K562 (cell line): Measurements from ENCODE around the gene RBMS3. TPM values are rescaled to one million over a fixed set of nuclear protein-coding genes. Genes with fewer than 3 reads are reported as not detected.

Experiments used
- ATAC-seq: fragments of 200-7000 bp; cut with Tn5 transposase; 3 replicates; pipeline ENCODE4 v1.9.1; 2020; ENCODE audit warnings: moderate library complexity
- BruUV-seq: library from RNA; stranded (reverse); fragments of 400-500 nt; replicated peaks from 2 replicates; lab custom pipeline; 2021; lab: Mats Ljungman, UMichigan
- CTCF ChIA-PET: fragments of 300-600 bp; formaldehyde crosslinking; extraction: SDS; loops from one replicate; lab custom pipeline; 2021; ENCODE audit warnings: low intra/inter-chr PET ratio; lab: Yijun Ruan, JAX
- POLR2A ChIA-PET: fragments of 300-600, 350-650 bp; sonication (Branson Sonifier 250); formaldehyde crosslinking; extraction: SDS; loops from one replicate; lab custom pipeline; 2021; ENCODE audit warnings: antibody characterized with exemption, inconsistent platforms; lab: Yijun Ruan, JAX
- DNase-seq, 4 experiments: peaks; one replicate each; pipeline versions ENCODE4 v3.0.0 to v3.0.0-alpha.2; 2011 to 2018; ENCODE audit warnings: low spot score in 3 of 4, mixed read lengths in 3 of 4; ENCODE audit errors: extremely low read depth in 1 of 4
- FAIRE-seq: peaks from 2 replicates; lab custom pipeline; 2011; peaks lifted over from hg19 to GRCh38; lab: Jason Lieb, UNC
- H2AFZ ChIP-seq: 2 replicates; pipeline ENCODE4 v1.6.0; 2011; ENCODE audit warnings: low read depth, low read length, control low read depth, inconsistent platforms
- H3K27ac ChIP-seq: fragments of 200-600 bp; 3 replicates; pipeline ENCODE4 v1.8.0; 2011; ENCODE audit warnings: low read depth, mild to moderate bottlenecking, control low read depth, inconsistent platforms, low read length, moderate library complexity, mixed read lengths; ENCODE audit errors: extremely low read depth
- H3K27me3 ChIP-seq, 2 experiments: fragments of 300-600 bp in 1 of 2; 2 replicates in 1 of 2; 3 replicates in 1 of 2; pipeline versions ENCODE4 v1.6.0 to v1.8.0; 2011; ENCODE audit warnings: inconsistent platforms in 2 of 2, low read length in 2 of 2, mild to moderate bottlenecking in 1 of 2, mixed read lengths in 1 of 2, moderate library complexity in 1 of 2; ENCODE audit not compliant: control insufficient read depth in 2 of 2, insufficient read depth in 2 of 2
- H3K36me3 ChIP-seq: fragments of 300-600 bp; 3 replicates; pipeline ENCODE4 v1.8.0; 2011; ENCODE audit warnings: mild to moderate bottlenecking, low read length, inconsistent platforms; ENCODE audit not compliant: control insufficient read depth, insufficient read depth
- H3K4me1 ChIP-seq, 2 experiments: fragments of 200-600 bp in 1 of 2; replicated peaks in 1 of 2; 2 replicates in 1 of 2; 3 replicates in 1 of 2; pipeline versions ENCODE4 v1.5.1 to v1.8.0; 2011; ENCODE audit warnings: inconsistent platforms in 2 of 2, low read length in 2 of 2, mild to moderate bottlenecking in 1 of 2, mixed read lengths in 1 of 2, moderate library complexity in 1 of 2; ENCODE audit not compliant: control insufficient read depth in 2 of 2, insufficient read depth in 2 of 2
- H3K4me2 ChIP-seq: 2 replicates; pipeline ENCODE4 v1.6.1; 2011; ENCODE audit warnings: low read length, control low read depth, inconsistent platforms, mixed read lengths; ENCODE audit not compliant: insufficient read depth
- H3K4me3 ChIP-seq: fragments of 200-600 bp; sonication (generic), shearing (Covaris generic); 2 replicates; pipeline ENCODE4 v1.5.1; 2016; ENCODE audit warnings: control low read depth, inconsistent platforms
- H3K79me2 ChIP-seq: fragments of 200-600 bp; 3 replicates; pipeline ENCODE4 v1.8.0; 2011; ENCODE audit warnings: low read length, inconsistent platforms; ENCODE audit not compliant: control insufficient read depth, insufficient read depth
- H3K9ac ChIP-seq, 2 experiments: 2 replicates each; pipeline versions ENCODE4 v1.6.0 to v1.6.1; 2011; ENCODE audit warnings: low read depth in 2 of 2, low read length in 2 of 2, control low read depth in 1 of 2, inconsistent platforms in 1 of 2, mild to moderate bottlenecking in 1 of 2, mixed read lengths in 1 of 2; ENCODE audit not compliant: insufficient read depth in 1 of 2
- H3K9me1 ChIP-seq: one replicate; pipeline ENCODE4 v1.6.0; 2011; ENCODE audit warnings: inconsistent platforms, mild to moderate bottlenecking, low read length, moderate library complexity; ENCODE audit not compliant: control insufficient read depth, insufficient read depth
- H3K9me3 ChIP-seq: replicated peaks from 2 replicates; pipeline ENCODE4 v1.5.1; 2011; ENCODE audit warnings: low read depth, low read length, inconsistent platforms; ENCODE audit not compliant: control insufficient read depth, insufficient read depth
- H4K20me1 ChIP-seq: replicated peaks from 2 replicates; pipeline ENCODE4 v1.6.1; 2011; ENCODE audit warnings: low read length, inconsistent platforms, mixed read lengths; ENCODE audit not compliant: control insufficient read depth, insufficient read depth
- BRF1 ChIP-seq: IDR thresholded peaks from 3 replicates; pipeline ENCODE4 v1.6.1; 2011; ENCODE audit warnings: borderline replicate concordance, mild to moderate bottlenecking; ENCODE audit not compliant: insufficient read length; ENCODE audit errors: extremely low read depth
- ESRRB ChIP-seq: fragments of 250-450 bp; sonication (Bioruptor Pico); IDR thresholded peaks from 2 replicates; pipeline ENCODE4 v1.5.0; 2020; ENCODE audit warnings: mild to moderate bottlenecking, moderate library complexity, borderline replicate concordance
- GATAD2A ChIP-seq: fragments of 450-650 bp; IDR thresholded peaks from 2 replicates; pipeline ENCODE4 v1.6.1; 2017
- HMGN3 ChIP-seq: IDR thresholded peaks from 2 replicates; pipeline ENCODE4 v1.6.1; 2011; ENCODE audit warnings: borderline replicate concordance, low read depth, mild to moderate bottlenecking, mixed read lengths, low read length; ENCODE audit not compliant: insufficient read length; ENCODE audit errors: extremely low read depth
- KLF6 ChIP-seq: fragments of 250-450 bp; sonication (Bioruptor Pico); IDR thresholded peaks from 2 replicates; pipeline ENCODE4 v1.4.0; 2020; ENCODE audit warnings: mild to moderate bottlenecking, moderate library complexity, borderline replicate concordance
- NEUROD1 ChIP-seq: fragments of 150-350 bp; IDR thresholded peaks from 2 replicates; pipeline ENCODE4 v1.6.1; 2014; ENCODE audit warnings: borderline replicate concordance, low read length, low read depth; ENCODE audit not compliant: partially characterized antibody
- ZBTB17 ChIP-seq: fragments of 450-650 bp; formaldehyde crosslinking; IDR thresholded peaks from 2 replicates; pipeline ENCODE4 v1.4.0; 2020; ENCODE audit warnings: mild to moderate bottlenecking
- ZNF444 ChIP-seq: fragments of 250-450 bp; sonication (Bioruptor Pico); IDR thresholded peaks from 2 replicates; pipeline ENCODE4 v1.4.0; 2020; ENCODE audit warnings: mild to moderate bottlenecking, moderate library complexity
- WGBS: fragments of 100-300 bp; shearing (Covaris generic); methylation state at CpG from one replicate; pipeline ENCODE4 v1.1.6; 2016; ENCODE audit warnings: low coverage, mixed read lengths; ENCODE audit not compliant: insufficient coverage; ENCODE audit errors: missing lambda C conversion rate; 5-methylcytosine and 5-hydroxymethylcytosine counted together
- in situ Hi-C: fragments of 300-500 bp; cut with MboI; formaldehyde crosslinking; loops from 4 replicates; pipeline ENCODE4 v1.15.0; 2018; ENCODE audit warnings: inconsistent platforms, mixed read lengths
- intact Hi-C: fragments of 100-400 bp; cut with micrococcal nuclease; formaldehyde crosslinking; loops from 2 replicates; pipeline ENCODE4 v1.14.2; 2022
- polyA plus RNA-seq, 8 experiments: library from polyadenylated mRNA; depleted of rRNA in 4 of 8; stranded (reverse) in 5 of 8; unstranded in 3 of 8; fragments of >200 nt; fragmentation: Nextera tagmentation in 2 of 8; fragmentation: Illumina TruSeq in 1 of 8; extraction: Ambion mirVana in 2 of 8; extraction: Trizol in 1 of 8; gene quantifications; 2 replicates each; pipeline versions ENCODE4 v1.2.1 to v1.2.3, GENCODE V29; 2011 to 2014; ENCODE audit warnings: inconsistent platforms in 1 of 8, missing spikeins in 1 of 8
- total RNA-seq, 7 experiments: library from RNA; depleted of rRNA in 6 of 7; stranded (reverse); fragments of >200 nt in 6 of 7; fragmentation: Illumina TruSeq in 2 of 7; extraction: Trizol in 2 of 7; gene quantifications; 2 replicates each; pipeline versions ENCODE4 v1.2.1 to v1.2.3, GENCODE V29; 2011 to 2021; ENCODE audit warnings: low replicate concordance in 1 of 7
- TF ChIP-seq, protein P1 (sequence below): fragments of 200-800 bp; sonication (Bioruptor generic); IDR thresholded peaks from 2 replicates; pipeline ENCODE4 v1.6.1; 2017; ENCODE audit warnings: missing genetic modification characterization, missing compliant biosample characterization
- TF ChIP-seq, protein P2 (sequence below): conservative IDR thresholded peaks from 2 replicates; pipeline ENCODE4 v1.6.1; 2011; ENCODE audit warnings: low read depth, mild to moderate bottlenecking, low read length; ENCODE audit not compliant: control insufficient read depth
- TF ChIP-seq, protein P3 (sequence below): fragments of 250-450 bp; sonication (Bioruptor Pico); IDR thresholded peaks from 2 replicates; pipeline ENCODE4 v1.5.0; 2022; ENCODE audit warnings: mild to moderate bottlenecking

RBMS3 gene
- total and polyA plus RNA-seq, 9 of the 15 experiments (the other 6 are each of a cell fraction or from before 2014, with no cell fraction given), result 0.20 TPM; not detected in 8

DNA sequence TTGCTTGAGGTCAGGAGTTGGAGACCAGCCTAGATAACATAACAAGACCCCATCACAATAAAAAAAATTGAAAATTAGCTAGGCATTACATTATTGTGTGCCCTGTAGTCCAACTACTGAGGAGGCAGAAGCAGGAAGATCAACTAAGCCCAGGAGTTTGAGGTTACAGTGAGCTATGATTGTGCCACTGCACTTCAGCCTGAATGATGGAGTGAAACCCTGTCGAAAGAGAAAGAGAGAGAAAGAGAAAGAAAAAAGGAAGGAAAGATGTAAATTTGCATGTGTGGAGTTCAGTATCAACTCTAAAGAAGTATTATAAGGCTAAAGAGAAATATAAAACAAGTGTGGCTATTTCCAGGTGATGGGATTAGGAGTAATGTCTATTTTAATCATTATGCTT is 661.4 kb downstream of the RBMS3 start:
- DNase-seq (no peak), FAIRE-seq (no peak), ATAC-seq (no peak)
- intact Hi-C loops (no loop called here), in situ Hi-C loops (no loop called here)
- no peaks in the 10 kb centered on the region for H3K9me1 ChIP-seq
- no peaks in the 10 kb centered on the region for H3K4me1 ChIP-seq
- no peak overlapping the region for H3K9ac ChIP-seq
- H4K20me1 ChIP-seq, result no peaks in the 10 kb centered on the region
- CTCF ChIA-PET, result no interaction called here
- H2AFZ ChIP-seq, result no peak overlapping the region
- H3K4me3 ChIP-seq, result no peak overlapping the region
- no peak for TF ChIP-seq ESRRB (CRISPR knock-in tag)
- no peaks in the 10 kb centered on the region for H3K36me3 ChIP-seq
- H3K27ac ChIP-seq, result no peak overlapping the region
- H3K9me3 ChIP-seq, result no peaks in the 10 kb centered on the region
- BruUV-seq, result no TSS peak
- H3K79me2 ChIP-seq, result no peaks in the 10 kb centered on the region
- POLR2A ChIA-PET, result no interaction called here
- H3K4me2 ChIP-seq, result no peak overlapping the region
- 0% methylated on average over 1 of the region's 1 CpG for WGBS
- no peaks in the 10 kb centered on the region for H3K27me3 ChIP-seq

DNA sequence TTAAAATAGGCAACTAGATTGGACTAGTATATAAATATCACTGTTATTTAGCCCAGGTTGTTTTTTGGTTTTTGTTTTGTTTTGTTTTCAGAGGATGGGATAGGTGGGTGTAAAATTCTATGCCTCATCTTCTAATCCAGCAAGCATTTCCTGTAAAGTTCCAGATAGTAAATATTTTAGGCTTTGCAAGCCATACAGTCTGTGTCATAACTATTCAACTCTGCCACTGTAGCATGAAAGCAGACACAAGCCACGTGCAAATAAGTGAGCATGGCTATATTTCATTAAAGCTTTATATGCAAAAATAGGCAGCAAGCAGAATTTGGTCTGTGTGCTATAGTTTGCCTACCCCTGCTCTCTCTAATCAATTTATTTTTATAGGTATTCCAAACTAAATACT is 668.3 kb downstream of the RBMS3 start:
- no peaks in the 10 kb centered on the region for H3K36me3 ChIP-seq
- BruUV-seq, result no TSS peak
- H3K27ac ChIP-seq, result no peak overlapping the region
- no peaks in the 10 kb centered on the region for H3K9me1 ChIP-seq
- H3K4me3 ChIP-seq, result no peak overlapping the region
- FAIRE-seq, result no peak
- in situ Hi-C loops (no loop called here), intact Hi-C loops (no loop called here)
- WGBS, result 5% methylated on average over 1 of the region's 1 CpG
- no peaks in the 10 kb centered on the region for H3K27me3 ChIP-seq
- no peaks in the 10 kb centered on the region for H4K20me1 ChIP-seq
- no peaks in the 10 kb centered on the region for H3K4me1 ChIP-seq
- H3K9ac ChIP-seq, result no peak overlapping the region
- POLR2A ChIA-PET, result no interaction called here
- DNase-seq, result no peak
- H3K79me2 ChIP-seq, result no peaks in the 10 kb centered on the region
- H2AFZ ChIP-seq, result no peak overlapping the region
- ATAC-seq, result no peak
- H3K4me2 ChIP-seq, result no peak overlapping the region
- no peaks in the 10 kb centered on the region for H3K9me3 ChIP-seq
- CTCF ChIA-PET, result no interaction called here
- TF ChIP-seq, protein P1, sequence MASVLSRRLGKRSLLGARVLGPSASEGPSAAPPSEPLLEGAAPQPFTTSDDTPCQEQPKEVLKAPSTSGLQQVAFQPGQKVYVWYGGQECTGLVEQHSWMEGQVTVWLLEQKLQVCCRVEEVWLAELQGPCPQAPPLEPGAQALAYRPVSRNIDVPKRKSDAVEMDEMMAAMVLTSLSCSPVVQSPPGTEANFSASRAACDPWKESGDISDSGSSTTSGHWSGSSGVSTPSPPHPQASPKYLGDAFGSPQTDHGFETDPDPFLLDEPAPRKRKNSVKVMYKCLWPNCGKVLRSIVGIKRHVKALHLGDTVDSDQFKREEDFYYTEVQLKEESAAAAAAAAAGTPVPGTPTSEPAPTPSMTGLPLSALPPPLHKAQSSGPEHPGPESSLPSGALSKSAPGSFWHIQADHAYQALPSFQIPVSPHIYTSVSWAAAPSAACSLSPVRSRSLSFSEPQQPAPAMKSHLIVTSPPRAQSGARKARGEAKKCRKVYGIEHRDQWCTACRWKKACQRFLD, result no peak
- TF ChIP-seq, protein P2, sequence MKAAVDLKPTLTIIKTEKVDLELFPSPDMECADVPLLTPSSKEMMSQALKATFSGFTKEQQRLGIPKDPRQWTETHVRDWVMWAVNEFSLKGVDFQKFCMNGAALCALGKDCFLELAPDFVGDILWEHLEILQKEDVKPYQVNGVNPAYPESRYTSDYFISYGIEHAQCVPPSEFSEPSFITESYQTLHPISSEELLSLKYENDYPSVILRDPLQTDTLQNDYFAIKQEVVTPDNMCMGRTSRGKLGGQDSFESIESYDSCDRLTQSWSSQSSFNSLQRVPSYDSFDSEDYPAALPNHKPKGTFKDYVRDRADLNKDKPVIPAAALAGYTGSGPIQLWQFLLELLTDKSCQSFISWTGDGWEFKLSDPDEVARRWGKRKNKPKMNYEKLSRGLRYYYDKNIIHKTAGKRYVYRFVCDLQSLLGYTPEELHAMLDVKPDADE, result no peak
- no peak for TF ChIP-seq GATAD2A
- TF ChIP-seq NEUROD1, result no peak
- no peak for TF ChIP-seq KLF6 (CRISPR knock-in tag)
- TF ChIP-seq BRF1, result no peak
- TF ChIP-seq, protein P3, sequence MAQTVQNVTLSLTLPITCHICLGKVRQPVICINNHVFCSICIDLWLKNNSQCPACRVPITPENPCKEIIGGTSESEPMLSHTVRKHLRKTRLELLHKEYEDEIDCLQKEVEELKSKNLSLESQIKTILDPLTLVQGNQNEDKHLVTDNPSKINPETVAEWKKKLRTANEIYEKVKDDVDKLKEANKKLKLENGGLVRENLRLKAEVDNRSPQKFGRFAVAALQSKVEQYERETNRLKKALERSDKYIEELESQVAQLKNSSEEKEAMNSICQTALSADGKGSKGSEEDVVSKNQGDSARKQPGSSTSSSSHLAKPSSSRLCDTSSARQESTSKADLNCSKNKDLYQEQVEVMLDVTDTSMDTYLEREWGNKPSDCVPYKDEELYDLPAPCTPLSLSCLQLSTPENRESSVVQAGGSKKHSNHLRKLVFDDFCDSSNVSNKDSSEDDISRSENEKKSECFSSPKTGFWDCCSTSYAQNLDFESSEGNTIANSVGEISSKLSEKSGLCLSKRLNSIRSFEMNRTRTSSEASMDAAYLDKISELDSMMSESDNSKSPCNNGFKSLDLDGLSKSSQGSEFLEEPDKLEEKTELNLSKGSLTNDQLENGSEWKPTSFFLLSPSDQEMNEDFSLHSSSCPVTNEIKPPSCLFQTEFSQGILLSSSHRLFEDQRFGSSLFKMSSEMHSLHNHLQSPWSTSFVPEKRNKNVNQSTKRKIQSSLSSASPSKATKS (CRISPR knock-in tag), result no peak
- no peak for TF ChIP-seq ZBTB17
- no peak for TF ChIP-seq ZNF444 (CRISPR knock-in tag)
- TF ChIP-seq HMGN3, result no peak
